ENCODE measurements around the gene SERAC1.

SERAC1 gene

GRCh38 chr6:158124288-158124687 lies 43.8 kb downstream of the SERAC1 start:
- DNase-seq (ENCODE audit: low read depth in 2 of 2): no peak

GRCh38 chr6:158122048-158122447 lies 46.0 kb downstream of the SERAC1 start:
- DNase-seq (ENCODE audit: low read depth in 2 of 2): no peak

GRCh38 chr6:158121335-158121734 lies 46.7 kb downstream of the SERAC1 start:
- DNase-seq (ENCODE audit: low read depth in 2 of 2): no peak

GRCh38 chr6:158118886-158119285 lies 49.2 kb downstream of the SERAC1 start:
- DNase-seq (ENCODE audit: low read depth in 2 of 2): no peak

- no peak for DNase-seq (ENCODE audit: low read depth in 2 of 2)
Observed at GRCh38 chr6:158115508-158115907, 52.6 kb downstream of the SERAC1 start.

- DNase-seq (ENCODE audit: low read depth in 2 of 2): no peak
Observed at GRCh38 chr6:158115102-158115501, 53.0 kb downstream of the SERAC1 start.

GRCh38 chr6:158113802-158114201 lies 54.3 kb downstream of the SERAC1 start:
- DNase-seq (ENCODE audit: low read depth in 2 of 2): no peak

GRCh38 chr6:158111987-158112386 lies 56.1 kb downstream of the SERAC1 start:
- DNase-seq (ENCODE audit: low read depth in 2 of 2): no peak

GRCh38 chr6:158110986-158111385 lies 57.1 kb downstream of the SERAC1 start:
- no peak for DNase-seq (ENCODE audit: low read depth in 2 of 2)

GRCh38 chr6:158109748-158110147 lies 58.3 kb downstream of the SERAC1 start:
- no peak for DNase-seq (ENCODE audit: low read depth in 2 of 2)

GRCh38 chr6:158104696-158105095 lies 63.4 kb downstream of the SERAC1 start:
- no peak for DNase-seq (ENCODE audit: low read depth in 2 of 2)

- DNase-seq (ENCODE audit: low read depth in 2 of 2): no peak
Observed at GRCh38 chr6:158103228-158103627, 64.8 kb downstream of the SERAC1 start.

- DNase-seq (ENCODE audit: low read depth in 2 of 2): no peak
Observed at GRCh38 chr6:158095671-158096070, 72.4 kb downstream of the SERAC1 start.

GRCh38 chr6:158095031-158095430 lies 73.0 kb downstream of the SERAC1 start:
- no peak for DNase-seq (ENCODE audit: low read depth in 2 of 2)

GRCh38 chr6:158092806-158093205 lies 75.3 kb downstream of the SERAC1 start:
- no peak for DNase-seq (ENCODE audit: low read depth in 2 of 2)

- DNase-seq (ENCODE audit: low read depth in 2 of 2): no peak
Observed at GRCh38 chr6:158087224-158087867, 80.7 kb downstream of the SERAC1 start.

GRCh38 chr6:158086504-158087223 lies 81.4 kb downstream of the SERAC1 start:
- DNase-seq (ENCODE audit: low read depth in 2 of 2): no peak

- DNase-seq (ENCODE audit: low read depth in 2 of 2): no peak
Observed at GRCh38 chr6:158086054-158086503, 82.0 kb downstream of the SERAC1 start.

- DNase-seq (ENCODE audit: low read depth in 2 of 2): no peak
Observed at GRCh38 chr6:158085261-158086053, 82.6 kb downstream of the SERAC1 start.

- no peak for DNase-seq (ENCODE audit: low read depth in 2 of 2)
Observed at GRCh38 chr6:158083455-158084325, 84.4 kb downstream of the SERAC1 start.

GRCh38 chr6:158081657-158081935 lies 86.5 kb downstream of the SERAC1 start:
- no peak for DNase-seq (ENCODE audit: low read depth in 2 of 2)

All from activated CD8-positive, alpha-beta memory T cell treated with anti-CD3 and anti-CD28 coated beads for 4 hours (primary cell).